GM12864 (cell line): ENCODE measurements around the gene EEFSEC.

Experiments used
- DNase-seq: peaks from one replicate; pipeline ENCODE4 v3.0.0-alpha.2; 2011; ENCODE audit warnings: low read depth
- H3K4me3 ChIP-seq: 2 replicates; pipeline ENCODE4 v1.5.1; 2011; ENCODE audit warnings: mild to moderate bottlenecking, low read depth, low read length, control low read depth
- TF ChIP-seq, protein P1 (sequence below): IDR thresholded peaks from 2 replicates; pipeline ENCODE4 v1.5.1; 2011; ENCODE audit warnings: low read depth, mild to moderate bottlenecking, moderate library complexity, low read length, control low read depth, inconsistent platforms; ENCODE audit errors: missing control alignments

EEFSEC gene

DNA sequence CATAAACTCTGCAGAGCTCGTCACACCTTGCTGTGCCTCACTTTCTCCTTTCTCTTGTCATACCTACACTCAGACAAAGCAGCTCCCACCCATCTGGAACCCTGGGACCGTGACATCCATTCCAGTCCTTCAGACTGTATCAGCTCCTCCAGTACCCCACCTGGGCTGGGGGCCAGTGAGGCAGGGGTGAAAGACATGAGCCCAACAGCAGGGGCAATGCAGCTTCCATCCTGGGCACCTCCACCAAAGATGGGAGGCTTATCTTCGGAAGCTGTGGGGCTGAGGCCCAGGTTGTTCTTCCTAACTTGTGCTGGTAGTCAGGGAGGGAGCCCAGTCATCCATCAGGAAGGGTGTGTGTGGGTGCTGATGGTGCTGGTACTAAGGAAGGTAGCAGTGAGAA, 109.2 kb downstream of the EEFSEC start:
- no peak for DNase-seq
- TF ChIP-seq, protein P1, sequence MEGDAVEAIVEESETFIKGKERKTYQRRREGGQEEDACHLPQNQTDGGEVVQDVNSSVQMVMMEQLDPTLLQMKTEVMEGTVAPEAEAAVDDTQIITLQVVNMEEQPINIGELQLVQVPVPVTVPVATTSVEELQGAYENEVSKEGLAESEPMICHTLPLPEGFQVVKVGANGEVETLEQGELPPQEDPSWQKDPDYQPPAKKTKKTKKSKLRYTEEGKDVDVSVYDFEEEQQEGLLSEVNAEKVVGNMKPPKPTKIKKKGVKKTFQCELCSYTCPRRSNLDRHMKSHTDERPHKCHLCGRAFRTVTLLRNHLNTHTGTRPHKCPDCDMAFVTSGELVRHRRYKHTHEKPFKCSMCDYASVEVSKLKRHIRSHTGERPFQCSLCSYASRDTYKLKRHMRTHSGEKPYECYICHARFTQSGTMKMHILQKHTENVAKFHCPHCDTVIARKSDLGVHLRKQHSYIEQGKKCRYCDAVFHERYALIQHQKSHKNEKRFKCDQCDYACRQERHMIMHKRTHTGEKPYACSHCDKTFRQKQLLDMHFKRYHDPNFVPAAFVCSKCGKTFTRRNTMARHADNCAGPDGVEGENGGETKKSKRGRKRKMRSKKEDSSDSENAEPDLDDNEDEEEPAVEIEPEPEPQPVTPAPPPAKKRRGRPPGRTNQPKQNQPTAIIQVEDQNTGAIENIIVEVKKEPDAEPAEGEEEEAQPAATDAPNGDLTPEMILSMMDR: no peak
- H3K4me3 ChIP-seq: no peak overlapping the region

DNA sequence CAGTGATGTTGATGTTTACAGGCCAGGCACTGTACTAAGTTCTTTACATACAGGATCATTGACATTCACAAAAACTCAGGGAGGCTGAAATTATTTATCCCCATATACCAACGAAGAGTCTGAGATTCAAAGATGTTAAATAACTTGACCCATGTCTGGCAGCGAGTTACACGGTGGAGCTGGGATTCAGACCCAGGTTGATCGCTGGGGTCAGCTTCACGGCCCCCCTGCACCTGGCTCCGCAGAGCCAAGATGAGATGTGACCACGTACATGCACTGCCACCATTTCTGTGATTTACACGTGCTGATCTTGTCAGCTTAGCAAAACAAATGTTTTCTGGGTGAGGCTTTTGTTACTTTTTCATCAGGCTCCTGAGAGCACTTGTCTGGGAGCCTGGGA, 109.8 kb downstream of the EEFSEC start:
- TF ChIP-seq, protein P1: no peak
- DNase-seq: no peak
- H3K4me3 ChIP-seq: no peak overlapping the region

DNA sequence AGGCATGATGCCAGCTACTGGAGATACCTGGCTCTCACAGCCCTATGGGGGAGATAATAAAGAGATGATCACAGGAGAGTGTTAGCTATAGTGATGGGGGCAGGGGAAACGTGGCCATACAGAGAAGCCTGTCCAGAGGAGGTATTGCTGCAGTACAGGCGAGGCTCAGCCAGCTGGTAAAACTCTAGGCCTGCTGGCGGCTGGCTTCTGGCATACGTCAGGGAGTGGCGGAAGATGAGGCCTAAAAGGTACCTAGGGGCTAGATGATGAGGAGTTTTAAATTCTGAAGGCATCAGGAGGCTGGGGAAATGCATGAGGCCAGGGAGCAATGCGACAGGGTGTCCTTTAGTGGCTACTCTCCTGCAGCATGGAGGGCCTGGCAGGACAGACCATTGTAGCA, 110.7 kb downstream of the EEFSEC start:
- no peak overlapping the region for H3K4me3 ChIP-seq
- TF ChIP-seq, protein P1: no peak
- DNase-seq: no peak

DNA sequence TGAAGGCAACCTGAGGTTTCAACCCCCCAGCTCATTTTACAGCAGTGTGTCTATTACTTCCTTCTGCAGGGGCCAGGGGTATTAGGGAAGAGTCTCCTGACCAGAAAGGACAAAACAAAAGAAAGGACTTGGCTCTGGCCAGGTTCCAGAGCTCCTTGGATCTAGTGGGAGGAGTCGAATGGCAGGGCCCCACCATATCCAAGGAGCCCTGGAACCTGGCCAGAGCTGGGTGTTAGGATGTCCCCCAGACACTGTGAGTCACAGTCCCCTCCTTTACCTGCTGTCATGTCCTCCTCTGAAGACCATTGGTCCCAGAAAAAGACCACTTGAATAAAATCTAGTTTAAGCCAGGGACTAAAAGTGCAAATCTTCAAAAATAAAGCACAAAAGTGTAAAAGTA, 113.2 kb downstream of the EEFSEC start:
- TF ChIP-seq, protein P1: no peak
- no peak for DNase-seq
- H3K4me3 ChIP-seq: no peak overlapping the region

DNA sequence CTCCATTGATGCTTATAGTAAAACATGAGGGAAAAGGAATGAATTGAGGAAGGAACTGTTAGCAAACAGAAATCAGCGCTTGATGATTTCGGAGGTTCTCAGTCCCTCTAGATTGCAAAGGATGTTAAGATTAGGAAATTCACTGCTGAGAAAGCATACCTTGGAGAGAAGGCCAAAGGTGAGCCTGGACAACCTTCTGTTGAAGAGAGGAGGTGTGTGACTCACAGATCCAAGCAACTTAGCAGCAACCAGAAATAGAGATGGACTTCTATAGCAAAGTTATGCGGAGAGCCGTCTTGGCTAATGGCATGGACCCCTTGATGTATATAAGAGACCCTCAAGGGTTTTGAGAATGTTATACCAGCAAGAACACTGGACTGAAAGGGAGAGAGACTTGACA, 114.3 kb downstream of the EEFSEC start:
- H3K4me3 ChIP-seq: no peak overlapping the region
- no peak for DNase-seq
- TF ChIP-seq, protein P1: no peak

DNA sequence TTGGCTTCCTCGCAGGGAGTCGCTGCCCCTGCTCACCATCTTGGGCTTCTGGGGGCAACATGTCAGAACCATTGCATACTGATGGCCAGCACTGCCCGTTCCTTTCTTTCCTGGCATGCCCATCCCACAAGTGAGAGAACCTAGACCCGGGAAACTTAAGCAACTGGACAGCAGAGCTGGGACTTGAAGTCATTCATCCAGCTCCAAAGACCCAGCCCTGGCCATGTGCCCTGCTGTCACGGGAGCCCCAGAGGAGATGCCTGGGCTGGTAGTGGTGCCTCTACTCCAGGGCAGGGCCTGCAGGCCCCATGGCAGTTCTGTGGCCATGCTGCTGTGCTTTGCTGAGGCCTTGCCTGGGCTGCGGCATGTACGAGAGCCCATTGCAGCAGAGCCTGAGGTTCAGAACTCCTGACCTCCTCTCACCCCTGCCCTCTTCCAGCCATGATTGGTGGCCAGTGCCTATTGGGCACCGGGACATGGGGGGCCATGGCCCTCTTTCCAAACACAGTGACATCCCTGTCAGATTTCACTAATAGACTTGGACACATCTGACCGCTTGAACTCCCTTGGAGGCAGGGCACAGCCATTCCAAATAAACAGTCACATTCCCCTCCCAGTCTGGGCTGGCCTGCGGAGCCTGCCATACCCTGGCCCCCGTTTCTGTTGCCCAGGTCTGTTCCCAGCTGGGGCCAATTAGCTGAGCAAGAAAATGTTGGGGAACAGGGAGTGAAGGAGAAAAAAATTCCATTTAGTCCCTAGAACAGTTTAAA, 115.9 kb downstream of the EEFSEC start:
- DNase-seq: no peak
- no peak overlapping the region for H3K4me3 ChIP-seq
- TF ChIP-seq, protein P1: no peak

DNA sequence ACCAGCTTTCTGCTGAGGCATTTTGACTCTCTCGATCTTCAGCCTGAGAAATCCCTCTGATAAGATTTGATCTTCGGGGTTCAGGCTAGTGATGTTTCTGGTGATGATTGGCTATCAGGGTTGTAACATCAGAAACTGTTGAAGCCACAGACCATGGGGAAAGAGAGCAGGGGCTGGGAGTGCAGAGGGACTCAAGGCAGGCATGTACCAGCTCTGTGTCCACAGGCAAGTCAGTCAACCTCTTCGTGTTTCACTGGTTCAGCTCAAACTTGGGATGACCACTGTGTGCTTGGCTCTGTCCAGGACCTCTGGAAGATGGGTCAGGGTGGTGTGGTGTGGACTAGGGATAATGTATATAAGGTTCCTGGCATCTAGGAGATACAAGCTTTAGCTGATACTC, 116.5 kb downstream of the EEFSEC start:
- no peak overlapping the region for H3K4me3 ChIP-seq
- DNase-seq: no peak
- TF ChIP-seq, protein P1: no peak
